ENCODE results near the gene POU2F3.

DNA sequence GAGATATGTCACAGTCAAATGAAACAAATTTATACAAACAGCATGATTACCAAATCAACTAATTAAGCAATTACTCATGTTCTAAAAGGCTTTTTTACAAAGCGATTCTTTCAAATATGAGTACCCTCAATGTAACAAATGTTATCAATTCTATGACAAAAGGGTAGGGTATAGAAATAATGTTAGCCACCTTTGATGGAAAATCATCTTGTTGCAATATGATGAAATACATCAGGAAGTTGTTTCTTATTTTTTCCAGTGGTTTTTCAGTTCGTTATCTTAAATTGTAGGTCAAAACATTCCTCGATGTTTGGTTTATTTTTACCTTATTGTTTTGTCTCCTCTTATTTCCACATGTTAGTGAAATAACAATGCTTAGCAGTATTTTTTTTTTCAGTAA, 102.7 kb downstream of the POU2F3 start:
- TF ChIP-seq POLR2A (IDR thresholded peaks at IDR 0.05), result no peak
- TF ChIP-seq, protein P1, sequence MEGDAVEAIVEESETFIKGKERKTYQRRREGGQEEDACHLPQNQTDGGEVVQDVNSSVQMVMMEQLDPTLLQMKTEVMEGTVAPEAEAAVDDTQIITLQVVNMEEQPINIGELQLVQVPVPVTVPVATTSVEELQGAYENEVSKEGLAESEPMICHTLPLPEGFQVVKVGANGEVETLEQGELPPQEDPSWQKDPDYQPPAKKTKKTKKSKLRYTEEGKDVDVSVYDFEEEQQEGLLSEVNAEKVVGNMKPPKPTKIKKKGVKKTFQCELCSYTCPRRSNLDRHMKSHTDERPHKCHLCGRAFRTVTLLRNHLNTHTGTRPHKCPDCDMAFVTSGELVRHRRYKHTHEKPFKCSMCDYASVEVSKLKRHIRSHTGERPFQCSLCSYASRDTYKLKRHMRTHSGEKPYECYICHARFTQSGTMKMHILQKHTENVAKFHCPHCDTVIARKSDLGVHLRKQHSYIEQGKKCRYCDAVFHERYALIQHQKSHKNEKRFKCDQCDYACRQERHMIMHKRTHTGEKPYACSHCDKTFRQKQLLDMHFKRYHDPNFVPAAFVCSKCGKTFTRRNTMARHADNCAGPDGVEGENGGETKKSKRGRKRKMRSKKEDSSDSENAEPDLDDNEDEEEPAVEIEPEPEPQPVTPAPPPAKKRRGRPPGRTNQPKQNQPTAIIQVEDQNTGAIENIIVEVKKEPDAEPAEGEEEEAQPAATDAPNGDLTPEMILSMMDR (IDR thresholded peaks at IDR 0.05), result no peak
- no peak for TF ChIP-seq EP300 (IDR thresholded peaks at IDR 0.05)

Data from stomach (tissue), 4 donors.